A673 (cell line): ENCODE data around the gene TAOK2. TPM values are rescaled to one million over a fixed set of nuclear protein-coding genes. Genes with fewer than 3 reads are reported as not detected.
A peak's percentile ranks its signal among the peaks of the same experiment; 100 is the strongest.
"Not testable (repeated sequence)": the region's sequence is repeated elsewhere in the genome, so short reads cannot be mapped to it uniquely, and the experiment has no call there.

Experiments used
- BruUV-seq: library from RNA; stranded (reverse); fragments of 400-500 nt; replicated peaks from 2 replicates; lab custom pipeline; 2021; lab: Mats Ljungman, UMichigan
- CTCF ChIA-PET: fragments of 300-600 bp; sonication (Branson Sonifier 250); formaldehyde crosslinking; loops from one replicate; lab custom pipeline; 2022; ENCODE audit warnings: antibody characterized with exemption; lab: Charles Lee
- POLR2A ChIA-PET: fragments of 300-600 bp; sonication (Branson Sonifier 250); formaldehyde crosslinking; loops from one replicate; lab custom pipeline; 2022; ENCODE audit warnings: antibody characterized with exemption; ENCODE audit not compliant: low non-redundant PET; lab: Charles Lee
- DNase-seq: peaks from one replicate; pipeline ENCODE4 v3.0.0-alpha.2; 2015; ENCODE audit warnings: low spot score
- H3K27ac ChIP-seq: fragments of 200-600 bp; sonication (generic); 2 replicates; pipeline ENCODE4 v1.5.1; 2016; ENCODE audit warnings: mixed run types, low read depth, mild to moderate bottlenecking, mixed read lengths, antibody characterized with exemption, low read length; ENCODE audit not compliant: poor library complexity, severe bottlenecking
- H3K27me3 ChIP-seq: fragments of 200-600 bp; sonication (generic); replicated peaks from 2 replicates; pipeline ENCODE4 v1.6.1; 2017; ENCODE audit warnings: mixed run types, low read depth, mild to moderate bottlenecking, mixed read lengths, antibody characterized with exemption, low read length; ENCODE audit not compliant: insufficient read depth, poor library complexity
- H3K36me3 ChIP-seq: fragments of 200-600 bp; sonication (generic); 2 replicates; pipeline ENCODE4 v1.6.1; 2016; ENCODE audit warnings: mixed run types, mild to moderate bottlenecking, mixed read lengths, antibody characterized with exemption, low read length; ENCODE audit not compliant: insufficient read depth, poor library complexity, severe bottlenecking
- H3K4me1 ChIP-seq: fragments of 200-600 bp; sonication (generic); 2 replicates; pipeline ENCODE4 v1.6.1; 2017; ENCODE audit warnings: mixed run types, mild to moderate bottlenecking, mixed read lengths, antibody characterized with exemption, low read length; ENCODE audit not compliant: insufficient read depth, poor library complexity, severe bottlenecking
- H3K4me3 ChIP-seq: fragments of 200-600 bp; sonication (generic); 2 replicates; pipeline ENCODE4 v1.5.1; 2016; ENCODE audit warnings: low read depth, mixed run types, mild to moderate bottlenecking, mixed read lengths, low read length; ENCODE audit not compliant: poor library complexity, severe bottlenecking
- H3K9me3 ChIP-seq: fragments of 200-600 bp; sonication (generic); 2 replicates; pipeline ENCODE4 v1.6.1; 2016; ENCODE audit warnings: mixed run types, low read depth, mild to moderate bottlenecking, mixed read lengths, antibody characterized with exemption, low read length; ENCODE audit not compliant: poor library complexity, severe bottlenecking
- CTCF ChIP-seq: fragments of 300-800, 200-600 bp; sonication (generic); conservative IDR thresholded peaks from 2 replicates; pipeline ENCODE4 v1.5.1; 2017; ENCODE audit warnings: low read depth, mild to moderate bottlenecking, antibody characterized with exemption, low read length, moderate library complexity, mixed read lengths
- EZH2 ChIP-seq: fragments of 200-600 bp; sonication (generic); IDR thresholded peaks from 2 replicates; pipeline ENCODE4 v1.6.1; 2017; ENCODE audit warnings: borderline replicate concordance, low read depth, mild to moderate bottlenecking, mixed read lengths, antibody characterized with exemption, low read length; ENCODE audit not compliant: poor library complexity, severe bottlenecking
- intact Hi-C: fragments of 100-400 bp; cut with micrococcal nuclease; formaldehyde crosslinking; loops from one replicate; pipeline ENCODE4 v1.10.0; 2022; ENCODE audit not compliant: unreplicated experiment
- total RNA-seq: library from RNA; stranded (reverse); gene quantifications from 2 replicates; pipeline ENCODE4 v1.2.3, GENCODE V29; 2021

TAOK2 gene
- total RNA-seq, 1 experiment from 2014 or later = 50.2 TPM

GRCh38 chr16:29959293-29959692 lies 14.4 kb upstream of the TAOK2 start:
- no peak for DNase-seq
- H3K4me3 ChIP-seq = no peak overlapping the region
- CTCF ChIA-PET = interaction anchor here (1.2 kb wide), 1 partner anchor 14 kb away, joined by 3 read pairs; the partner anchor contains the start of gene TAOK2
- no peaks in the 10 kb centered on the region for H3K9me3 ChIP-seq
- no TSS peak for BruUV-seq
- H3K27ac ChIP-seq = no peak overlapping the region
- TF ChIP-seq CTCF (no peak), EZH2 (no peak)
- H3K27me3 ChIP-seq = no peaks in the 10 kb centered on the region
- H3K36me3 ChIP-seq = no peaks in the 10 kb centered on the region
- intact Hi-C loops = no loop called here
- H3K4me1 ChIP-seq = peaks cover 13% of the 10 kb centered on the region
- POLR2A ChIA-PET = no interaction called here

GRCh38 chr16:29959821-29960220 lies 13.8 kb upstream of the TAOK2 start:
- BruUV-seq, POLR2A ChIA-PET: not testable (repeated sequence)
- CTCF ChIA-PET = interaction anchor here (1.2 kb wide), 1 partner anchor 13 kb away, joined by 3 read pairs; the partner anchor contains the start of gene TAOK2

GRCh38 chr16:29961127-29961478 lies 12.6 kb upstream of the TAOK2 start:
- CTCF ChIA-PET = interaction anchor here (0.6 to 1.2 kb wide), 2 partner anchors 13 to 35 kb away, joined by 3 to 4 read pairs; partner anchors contain the start of gene KCTD13
- Histone ChIP-seq H3K36me3 (no peaks in the 10 kb centered on the region), H3K4me1 (peaks cover 13% of the 10 kb centered on the region), H3K27me3 (no peaks in the 10 kb centered on the region), H3K9me3 (no peaks in the 10 kb centered on the region), H3K4me3 (peak overlapping the region; percentile 65), H3K27ac (peak overlapping the region; percentile 90)
- POLR2A ChIA-PET = no interaction called here
- DNase-seq = no peak
- intact Hi-C loops = no loop called here
- TF ChIP-seq EZH2 (no peak), CTCF (no peak)
- BruUV-seq = no TSS peak

More at GRCh38 chr16:29959821-29960220, 13.8 kb upstream of the TAOK2 start:
- DNase-seq, H3K4me3 ChIP-seq, H3K9me3 ChIP-seq, H3K27me3 ChIP-seq, H3K27ac ChIP-seq, intact Hi-C loops, H3K36me3 ChIP-seq: not testable (repeated sequence)
- H3K4me1 ChIP-seq = peaks cover 13% of the 10 kb centered on the region
